Measurements from ENCODE around the gene LEP.
A peak's percentile ranks its signal among the peaks of the same experiment; 100 is the strongest.

LEP gene

GRCh38 chr7:128211626-128212025 is 29.5 kb upstream of the LEP start:
- no peak for TF ChIP-seq CTCF (conservative IDR thresholded peaks at IDR 0.05; ENCODE audit: low read depth, low read length)
- no peak for DNase-seq (ENCODE audit: low read depth)

DNA sequence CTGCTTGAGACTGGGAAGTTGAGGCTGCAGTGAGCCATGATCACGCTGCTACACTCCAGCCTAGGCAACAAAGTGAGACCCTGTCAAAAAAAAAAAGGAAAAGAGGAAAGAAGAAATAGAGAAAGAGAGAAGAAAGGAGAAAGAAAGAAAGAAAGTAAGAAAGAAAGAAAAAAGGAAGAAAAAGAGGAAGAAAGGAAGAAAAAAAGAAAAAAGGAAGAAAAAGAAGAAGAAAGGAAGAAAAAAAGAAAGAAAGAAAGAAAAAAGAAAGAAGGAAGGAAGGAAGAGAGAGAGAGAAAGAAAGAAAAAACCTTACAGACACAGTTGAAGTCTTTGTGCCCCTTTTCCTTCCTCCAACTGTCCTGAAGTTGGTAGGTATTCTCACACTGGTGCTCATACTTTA is 26.6 kb upstream of the LEP start:
- no peak for TF ChIP-seq CTCF (conservative IDR thresholded peaks at IDR 0.05; ENCODE audit: low read depth, low read length)
- no peak overlapping the region for H3K4me3 ChIP-seq (ENCODE audit: low read length)
- no peak for DNase-seq (ENCODE audit: low read depth)

More at GRCh38 chr7:128211626-128212025, 29.5 kb upstream of the LEP start:
- H3K4me3 ChIP-seq (ENCODE audit: low read length), result no peak overlapping the region

DNA sequence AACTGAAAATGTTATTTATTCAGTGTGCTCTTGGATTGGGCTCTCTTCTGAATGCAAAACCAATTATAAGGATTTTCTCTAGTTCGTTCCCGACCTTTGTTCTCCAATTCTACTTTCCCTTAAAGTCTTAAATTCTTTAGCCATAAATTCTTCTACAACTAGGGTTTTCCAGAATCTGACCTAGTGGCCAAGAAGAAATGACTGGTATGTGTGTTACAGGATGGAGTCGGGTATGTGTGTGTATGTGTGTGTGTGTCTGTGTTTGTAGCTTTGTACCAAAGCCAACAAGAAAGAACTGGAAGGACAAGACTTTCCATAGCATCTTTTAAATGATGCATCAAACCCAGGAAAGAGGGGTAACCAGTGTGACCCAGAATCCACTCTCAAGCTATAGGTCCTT is 25.8 kb upstream of the LEP start:
- peak; percentile 48 for DNase-seq (ENCODE audit: low read depth)
- TF ChIP-seq CTCF (conservative IDR thresholded peaks at IDR 0.05; ENCODE audit: low read depth, low read length), result no peak
- H3K4me3 ChIP-seq (ENCODE audit: low read length), result no peak overlapping the region

- no peak for DNase-seq (ENCODE audit: low read depth)
- no peak overlapping the region for H3K4me3 ChIP-seq (ENCODE audit: low read length)
- no peak for TF ChIP-seq CTCF (conservative IDR thresholded peaks at IDR 0.05; ENCODE audit: low read depth, low read length)
Measured at GRCh38 chr7:128215739-128216138, 25.3 kb upstream of the LEP start.

DNA sequence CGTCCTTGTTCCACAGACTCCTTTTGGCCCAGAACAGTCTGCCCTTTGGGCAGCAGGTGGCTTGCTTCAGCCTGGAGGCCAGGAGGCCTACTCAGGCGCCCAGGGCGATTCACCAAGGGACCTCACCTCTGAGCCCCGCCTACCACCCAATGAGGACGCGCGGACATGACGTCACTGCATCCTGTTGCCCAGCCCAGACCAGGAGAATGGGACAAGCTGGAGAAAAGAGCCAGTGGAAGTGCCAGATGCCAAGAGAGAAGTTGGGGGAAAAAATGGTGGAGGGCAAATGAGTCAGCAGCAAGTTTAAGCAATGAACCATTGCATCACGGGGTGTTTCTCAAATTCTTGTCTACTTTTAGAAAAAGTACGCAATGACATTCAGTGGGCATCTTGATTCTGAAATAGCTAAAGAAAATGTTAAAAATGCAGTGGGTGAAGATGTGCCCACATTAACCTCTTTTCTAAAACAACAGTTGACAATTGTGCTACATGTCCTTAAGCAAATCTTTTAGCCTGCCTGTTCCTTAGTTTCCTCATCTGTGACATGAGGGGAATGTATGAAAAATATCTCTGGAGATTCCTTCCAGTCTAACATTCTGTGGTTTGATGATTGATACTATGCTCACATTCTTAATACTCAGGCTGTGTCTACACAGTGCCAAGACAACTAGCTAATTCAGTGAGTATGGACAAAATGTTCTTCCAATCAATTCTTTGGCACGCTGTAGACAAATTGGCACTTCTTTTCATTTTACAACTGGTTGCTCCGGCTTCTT is 23.9 kb upstream of the LEP start:
- no peak overlapping the region for H3K4me3 ChIP-seq (ENCODE audit: low read length)
- no peak for TF ChIP-seq CTCF (conservative IDR thresholded peaks at IDR 0.05; ENCODE audit: low read depth, low read length)
- DNase-seq (ENCODE audit: low read depth), result no peak

- peak; percentile 41 for TF ChIP-seq CTCF (conservative IDR thresholded peaks at IDR 0.05; ENCODE audit: low read depth, low read length)
- no peak overlapping the region for H3K4me3 ChIP-seq (ENCODE audit: low read length)
- no peak for DNase-seq (ENCODE audit: low read depth)
Measured at GRCh38 chr7:128217967-128218652, 23.0 kb upstream of the LEP start.

DNA sequence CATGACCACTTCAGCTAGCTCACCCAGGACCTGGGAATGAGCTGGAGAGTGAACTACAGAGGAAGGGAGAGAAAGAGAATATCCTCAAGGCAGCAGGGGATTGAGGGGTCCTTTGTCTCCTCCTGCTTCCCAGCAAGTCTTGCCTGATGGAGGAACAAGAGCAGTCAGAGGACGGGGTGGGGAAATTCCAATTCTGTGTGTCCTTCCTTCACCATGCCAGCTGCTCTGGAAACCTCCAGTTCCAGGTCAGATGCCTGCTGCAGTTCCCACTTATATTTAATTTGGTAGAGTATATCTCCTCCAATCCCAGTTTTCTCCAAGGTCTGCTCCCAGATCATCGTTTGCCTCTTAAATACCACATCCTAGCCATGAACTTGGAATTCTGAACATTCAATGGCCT is 21.4 kb upstream of the LEP start:
- no peak overlapping the region for H3K4me3 ChIP-seq (ENCODE audit: low read length)
- DNase-seq (ENCODE audit: low read depth), result no peak
- TF ChIP-seq CTCF (conservative IDR thresholded peaks at IDR 0.05; ENCODE audit: low read depth, low read length), result no peak

Measured in retinal pigment epithelial cell (primary cell).